H1 (cell line): ENCODE measurements around the gene SGPP2. TPM values are rescaled to one million over a fixed set of nuclear protein-coding genes. Genes with fewer than 3 reads are reported as not detected.

Experiments used
- CTCF ChIA-PET: fragments of 300-600 bp; sonication (Branson Sonifier 250); formaldehyde crosslinking; loops from one replicate; lab custom pipeline; 2021; ENCODE audit not compliant: partially characterized antibody; lab: Charles Lee
- POLR2A ChIA-PET: fragments of 300-600 bp; sonication (Branson Sonifier 250); formaldehyde crosslinking; loops from one replicate; lab custom pipeline; 2021; ENCODE audit warnings: inconsistent platforms; ENCODE audit not compliant: partially characterized antibody; lab: Charles Lee
- DNase-seq, 2 experiments: peaks; one replicate each; pipeline versions ENCODE4 v3.0.0 to v3.0.0-alpha.2; 2010 to 2022; ENCODE audit warnings: low spot score in 2 of 2, low read depth in 1 of 2, mixed read lengths in 1 of 2
- FAIRE-seq: peaks from 2 replicates; lab custom pipeline; 2011; peaks lifted over from hg19 to GRCh38; lab: Jason Lieb, UNC
- H2AFZ ChIP-seq: 2 replicates; pipeline ENCODE4 v1.8.1; 2012; ENCODE audit warnings: low read length, inconsistent platforms
- H2AK5ac ChIP-seq: 2 replicates; pipeline ENCODE4 v1.6.1; 2013; ENCODE audit warnings: low read depth, low read length
- H2BK120ac ChIP-seq: replicated peaks from 2 replicates; pipeline ENCODE3; 2013; ENCODE audit warnings: low read depth, low read length, inconsistent platforms
- H2BK12ac ChIP-seq: 2 replicates; pipeline ENCODE4 v1.6.1; 2013; ENCODE audit warnings: low read depth, low read length
- H2BK15ac ChIP-seq: 2 replicates; pipeline ENCODE4 v1.6.1; 2013; ENCODE audit warnings: low read length
- H2BK20ac ChIP-seq: 2 replicates; pipeline ENCODE4 v1.6.1; 2013; ENCODE audit warnings: low read length
- H2BK5ac ChIP-seq: 2 replicates; pipeline ENCODE4 v1.6.1; 2013; ENCODE audit warnings: low read depth, low read length
- H3K14ac ChIP-seq: 2 replicates; pipeline ENCODE4 v1.6.1; 2013; ENCODE audit warnings: inconsistent platforms; ENCODE audit not compliant: insufficient read length
- H3K18ac ChIP-seq: 2 replicates; pipeline ENCODE4 v1.6.1; 2013; ENCODE audit warnings: low read length; ENCODE audit errors: extremely low read depth
- H3K23ac ChIP-seq: 2 replicates; pipeline ENCODE4 v1.6.1; 2013; ENCODE audit warnings: inconsistent platforms; ENCODE audit not compliant: insufficient read length
- H3K23me2 ChIP-seq: 2 replicates; pipeline ENCODE4 v1.6.1; 2013; ENCODE audit warnings: low read depth, low read length
- H3K27ac ChIP-seq: 2 replicates; pipeline ENCODE4 v1.6.1; 2011; ENCODE audit warnings: low read depth, low read length, inconsistent platforms
- H3K27me3 ChIP-seq, 4 experiments: replicated peaks in 1 of 4; 1 replicate in 1 of 4; 2 replicates in 3 of 4; pipeline versions ENCODE4 v1.6.1 to v1.8.1; 2011 to 2013; ENCODE audit warnings: low read length in 3 of 4, mild to moderate bottlenecking in 3 of 4, inconsistent platforms in 2 of 4, mixed read lengths in 2 of 4, moderate library complexity in 1 of 4; ENCODE audit not compliant: control insufficient read depth in 3 of 4, insufficient read depth in 3 of 4; ENCODE audit errors: extremely low read depth in 1 of 4
- H3K36me3 ChIP-seq, 4 experiments: 2 replicates each; pipeline versions ENCODE4 v1.6.1 to v1.8.1; 2011 to 2013; ENCODE audit warnings: mild to moderate bottlenecking in 4 of 4, low read length in 3 of 4, moderate library complexity in 2 of 4, control low read depth in 1 of 4, inconsistent platforms in 1 of 4; ENCODE audit not compliant: insufficient read depth in 4 of 4, control insufficient read depth in 2 of 4
- H3K4ac ChIP-seq: replicated peaks from 2 replicates; pipeline ENCODE3; 2013; ENCODE audit warnings: low read length, low read depth, mixed read lengths, inconsistent platforms; ENCODE audit not compliant: insufficient read length
- H3K4me1 ChIP-seq, 4 experiments: replicated peaks in 1 of 4; 1 replicate in 1 of 4; 2 replicates in 3 of 4; pipeline versions ENCODE4 v1.6.1 to v1.8.1; 2011 to 2013; ENCODE audit warnings: low read length in 3 of 4, inconsistent platforms in 2 of 4, mixed read lengths in 1 of 4; ENCODE audit not compliant: insufficient read depth in 4 of 4, control insufficient read depth in 3 of 4
- H3K4me2 ChIP-seq, 2 experiments: 2 replicates each; pipeline versions ENCODE4 v1.6.1 to v1.8.1; 2011 to 2013; ENCODE audit warnings: low read depth in 2 of 2, low read length in 2 of 2, control low read depth in 1 of 2, inconsistent platforms in 1 of 2, mild to moderate bottlenecking in 1 of 2; ENCODE audit not compliant: insufficient read depth in 1 of 2
- H3K4me3 ChIP-seq, 4 experiments: fragments of 200-600, 300-600 bp in 1 of 4; sonication (generic), shearing (Covaris generic), sonication (Bioruptor Twin) in 1 of 4; 2 replicates each; pipeline versions ENCODE4 v1.5.1 to v1.8.1; 2011 to 2016; ENCODE audit warnings: low read length in 4 of 4, low read depth in 3 of 4, control low read depth in 2 of 4, inconsistent platforms in 2 of 4, mild to moderate bottlenecking in 2 of 4, mixed read lengths in 1 of 4, moderate library complexity in 1 of 4; ENCODE audit not compliant: insufficient read depth in 2 of 4; ENCODE audit errors: extremely low read depth in 1 of 4
- H3K56ac ChIP-seq: replicated peaks from 2 replicates; pipeline ENCODE3; 2013; ENCODE audit warnings: low read depth, mild to moderate bottlenecking, mixed read lengths, low read length, inconsistent platforms; ENCODE audit not compliant: insufficient read length
- H3K79me1 ChIP-seq: 2 replicates; pipeline ENCODE4 v1.6.1; 2013; ENCODE audit warnings: low read depth, low read length, control low read depth
- H3K79me2 ChIP-seq, 2 experiments: 2 replicates each; pipeline versions ENCODE4 v1.6.1 to v1.8.1; 2012 to 2013; ENCODE audit warnings: low read length in 2 of 2, mild to moderate bottlenecking in 2 of 2, inconsistent platforms in 1 of 2; ENCODE audit not compliant: insufficient read depth in 2 of 2, control insufficient read depth in 1 of 2
- H3K9ac ChIP-seq, 4 experiments: replicated peaks in 1 of 4; 1 replicate in 1 of 4; 2 replicates in 3 of 4; pipeline versions ENCODE4 v1.6.1 to v1.8.1; 2011 to 2013; ENCODE audit warnings: low read depth in 3 of 4, low read length in 3 of 4, control low read depth in 2 of 4, mild to moderate bottlenecking in 2 of 4, moderate library complexity in 2 of 4, inconsistent platforms in 1 of 4; ENCODE audit errors: extremely low read depth in 1 of 4
- H3K9me3 ChIP-seq, 2 experiments: 2 replicates each; pipeline versions ENCODE4 v1.6.1 to v1.8.1; 2012 to 2013; ENCODE audit warnings: mild to moderate bottlenecking in 2 of 2, moderate library complexity in 2 of 2, control low read depth in 1 of 2, inconsistent platforms in 1 of 2, low read depth in 1 of 2, low read length in 1 of 2, mixed read lengths in 1 of 2; ENCODE audit not compliant: insufficient read depth in 2 of 2
- H4K20me1 ChIP-seq, 2 experiments: replicated peaks in 1 of 2; 2 replicates each; pipeline versions ENCODE3 to v1.8.1; 2011 to 2013; ENCODE audit warnings: inconsistent platforms in 2 of 2, low read length in 2 of 2, mild to moderate bottlenecking in 1 of 2; ENCODE audit not compliant: insufficient read depth in 2 of 2, control insufficient read depth in 1 of 2
- H4K5ac ChIP-seq: 2 replicates; pipeline ENCODE4 v1.6.1; 2013; ENCODE audit warnings: low read length, low read depth, mixed read lengths, inconsistent platforms; ENCODE audit not compliant: insufficient read length
- H4K8ac ChIP-seq: 2 replicates; pipeline ENCODE4 v1.8.0; 2013; ENCODE audit warnings: mild to moderate bottlenecking, moderate library complexity, low read length, inconsistent platforms; ENCODE audit not compliant: insufficient read depth; ENCODE audit errors: extremely low read depth
- H4K91ac ChIP-seq: replicated peaks from 2 replicates; pipeline ENCODE3; 2013; ENCODE audit warnings: low read length, mixed read lengths, inconsistent platforms; ENCODE audit not compliant: insufficient read length
- BACH1 ChIP-seq: IDR thresholded peaks from 2 replicates; pipeline ENCODE4 v1.6.1; 2012; ENCODE audit warnings: low read length, improper control_type of control experiment
- CBX5 ChIP-seq: fragments of 300-800, 300-1000 bp; sonication (generic); IDR thresholded peaks from 2 replicates; pipeline ENCODE4 v1.7.1; 2016; ENCODE audit warnings: antibody characterized with exemption, low read length, low read depth
- CEBPB ChIP-seq: IDR thresholded peaks from 2 replicates; pipeline ENCODE4 v1.6.1; 2012; ENCODE audit warnings: low read depth, low read length
- CHD1 ChIP-seq: IDR thresholded peaks from 2 replicates; pipeline ENCODE4 v1.6.1; 2012; ENCODE audit warnings: low read depth, low read length, improper control_type of control experiment
- CTBP2 ChIP-seq: IDR thresholded peaks from 2 replicates; pipeline ENCODE4 v1.7.0; 2011; ENCODE audit warnings: borderline replicate concordance, mild to moderate bottlenecking, moderate library complexity, mixed read lengths, low read length; ENCODE audit not compliant: insufficient read depth, insufficient read length
- GTF2F1 ChIP-seq: IDR thresholded peaks from 2 replicates; pipeline ENCODE4 v1.6.1; 2012; ENCODE audit warnings: low read depth, low read length, improper control_type of control experiment, borderline replicate concordance
- JUND ChIP-seq: IDR thresholded peaks from 2 replicates; pipeline ENCODE4 v1.6.1; 2011; ENCODE audit warnings: mild to moderate bottlenecking, improper control_type of control experiment, low read length
- KDM1A ChIP-seq: fragments of 200-600, 300-600 bp; sonication (generic); IDR thresholded peaks from 2 replicates; pipeline ENCODE4 v1.7.1; 2016; ENCODE audit warnings: mild to moderate bottlenecking, low read length, borderline replicate concordance
- NRF1 ChIP-seq: IDR thresholded peaks from 2 replicates; pipeline ENCODE4 v1.6.1; 2011; ENCODE audit warnings: mild to moderate bottlenecking, low read depth, low read length, improper control_type of control experiment
- RAD21 ChIP-seq, 2 experiments: IDR thresholded peaks in 1 of 2; conservative IDR thresholded peaks in 1 of 2; 2 replicates each; pipeline ENCODE4 v1.6.1; 2011; ENCODE audit warnings: low read depth in 2 of 2, low read length in 2 of 2, improper control_type of control experiment in 1 of 2, inconsistent platforms in 1 of 2, mild to moderate bottlenecking in 1 of 2, moderate library complexity in 1 of 2
- RNF2 ChIP-seq: fragments of 200-900, 300-1000 bp; sonication (generic); IDR thresholded peaks from 2 replicates; pipeline ENCODE4 v1.7.1; 2016; ENCODE audit warnings: borderline replicate concordance, low read depth, mild to moderate bottlenecking, antibody characterized with exemption, low read length; ENCODE audit not compliant: poor library complexity, severe bottlenecking; ENCODE audit errors: missing control alignments
- SP4 ChIP-seq: IDR thresholded peaks from 2 replicates; pipeline ENCODE4 v1.6.1; 2012; ENCODE audit warnings: low read length, inconsistent platforms
- TAF1 ChIP-seq: IDR thresholded peaks from 2 replicates; pipeline ENCODE4 v1.6.1; 2011; ENCODE audit warnings: mild to moderate bottlenecking, low read depth, low read length
- TBP ChIP-seq: IDR thresholded peaks from 2 replicates; pipeline ENCODE4 v1.6.1; 2011; ENCODE audit warnings: low read depth, low read length, improper control_type of control experiment
- WGBS, 2 experiments: shearing (Covaris generic) in 1 of 2; methylation state at CpG; one replicate each; pipeline versions ENCODE4 v1.1.6 to v1.1.7; 2013 to 2015; ENCODE audit warnings: low lambda C conversion rate in 2 of 2, mixed read lengths in 2 of 2, inconsistent platforms in 1 of 2, low coverage in 1 of 2, missing lambda C conversion rate in 1 of 2; ENCODE audit not compliant: insufficient replicate concordance in 2 of 2, insufficient coverage in 1 of 2, insufficient read length in 1 of 2; ENCODE audit errors: extremely low coverage in 1 of 2, missing lambda C conversion rate in 1 of 2; 5-methylcytosine and 5-hydroxymethylcytosine counted together
- polyA plus RNA-seq, 7 experiments: library from polyadenylated mRNA; depleted of rRNA in 3 of 7; stranded (reverse) in 5 of 7; unstranded in 2 of 7; fragments of >200 nt in 5 of 7; fragments of 200-250 nt in 2 of 7; gene quantifications; 1 replicate in 5 of 7; 2 replicates in 1 of 7; 4 replicates in 1 of 7; pipeline versions ENCODE4 v1.2.1 to v1.2.3, GENCODE V29; 2011 to 2013; ENCODE audit warnings: missing spikeins in 2 of 7, mixed read lengths in 2 of 7
- total RNA-seq: library from RNA; stranded (reverse); fragmentation: NEBNext Ultra II Directional; extraction: Animal tissue kit (Norgen Biotek cat#: 25700); gene quantifications from 2 replicates; pipeline ENCODE4 v1.2.1, GENCODE V29; 2021

SGPP2 gene
- total and polyA plus RNA-seq, 2 of the 8 experiments (the other 6 are each of a cell fraction or from before 2014, with no cell fraction given): 0.29 TPM; not detected in 1

GRCh38 chr2:222398446-222398885 is 25.9 kb upstream of the SGPP2 start:
- FAIRE-seq (no peak), DNase-seq (no peak)
- Histone ChIP-seq H3K4me2 (no peak overlapping the region), H2BK5ac (no peak overlapping the region), H3K4me3 (no peak overlapping the region), H2BK12ac (no peak overlapping the region), H3K27ac (no peak overlapping the region), H3K79me1 (no peaks in the 10 kb centered on the region), H3K18ac (no peak overlapping the region), H3K56ac (no peak overlapping the region), H3K23ac (no peak overlapping the region), H3K9me3 (peaks cover 0 to 2% of the 10 kb centered on the region in 2 experiments; a peak in 1 of 4 replicates), H3K79me2 (no peaks in the 10 kb centered on the region), H2AFZ (0 out of 2 replicates have a peak overlapping the region, but pooled peaks have one; percentile 37), H2BK120ac (no peak overlapping the region), H2BK20ac (no peak overlapping the region), H3K4me1 (peaks cover 0 to 4% (median 2%) of the 10 kb centered on the region in 4 experiments; a peak in 2 of 7 replicates), H3K36me3 (no peaks in the 10 kb centered on the region), H3K27me3 (no peaks in the 10 kb centered on the region), H4K91ac (no peak overlapping the region), H3K23me2 (no peaks in the 10 kb centered on the region), H3K14ac (no peak overlapping the region), H4K5ac (no peak overlapping the region), H2AK5ac (no peak overlapping the region), H3K9ac (no peak overlapping the region), H4K20me1 (no peaks in the 10 kb centered on the region), H2BK15ac (no peak overlapping the region), H3K4ac (no peak overlapping the region), H4K8ac (no peak overlapping the region)
- ChIA-PET CTCF (interaction anchor here (0.9 to 1.1 kb wide), 3 partner anchors 12 to 167 kb away, joined by 3 to 4 read pairs (median 3); no protein-coding TSS in a partner anchor), POLR2A (no interaction called here)
- WGBS, 2 experiments: 81% methylated on average over 1 of the region's 1 CpG; no CpG with 5 or more reads in 1 of the 2 experiments
- TF ChIP-seq RAD21 (IDR thresholded peaks at IDR 0.05 in 1 of 2, conservative IDR thresholded peaks at IDR 0.05 in 1 of 2; ENCODE audit: low read depth in 2 of 2, low read length in 2 of 2) (no peak), SP4 (no peak), CBX5 (no peak), CTBP2 (no peak), JUND (no peak), GTF2F1 (no peak), TBP (no peak), RNF2 (no peak), KDM1A (no peak), BACH1 (no peak), NRF1 (no peak), CHD1 (no peak), CEBPB (no peak), TAF1 (no peak)
